H1 (cell line): Measurements from ENCODE around the gene ANK2. TPM values are rescaled to one million over a fixed set of nuclear protein-coding genes. Genes with fewer than 3 reads are reported as not detected.

Source experiments
- BRCA1 ChIP-seq: IDR thresholded peaks from 2 replicates; pipeline ENCODE4 v1.6.1; 2012; ENCODE audit warnings: low read depth, low read length, improper control_type of control experiment
- JUND ChIP-seq: IDR thresholded peaks from 2 replicates; pipeline ENCODE4 v1.6.1; 2011; ENCODE audit warnings: mild to moderate bottlenecking, improper control_type of control experiment, low read length
- SP4 ChIP-seq: IDR thresholded peaks from 2 replicates; pipeline ENCODE4 v1.6.1; 2012; ENCODE audit warnings: low read length, inconsistent platforms
- TAF7 ChIP-seq: optimal IDR thresholded peaks from 2 replicates; pipeline ENCODE3; 2011; ENCODE audit warnings: low read depth, mild to moderate bottlenecking, inconsistent platforms, low read length, moderate library complexity, borderline replicate concordance
- YY1 ChIP-seq: IDR thresholded peaks from 2 replicates; pipeline ENCODE4 v1.6.1; 2011; ENCODE audit warnings: low read depth, mild to moderate bottlenecking, low read length
- polyA plus RNA-seq, 7 experiments: library from polyadenylated mRNA; depleted of rRNA in 3 of 7; stranded (reverse) in 5 of 7; unstranded in 2 of 7; fragments of >200 nt in 5 of 7; fragments of 200-250 nt in 2 of 7; gene quantifications; 1 replicate in 5 of 7; 2 replicates in 1 of 7; 4 replicates in 1 of 7; pipeline versions ENCODE4 v1.2.1 to v1.2.3, GENCODE V29; 2011 to 2013; ENCODE audit warnings: missing spikeins in 2 of 7, mixed read lengths in 2 of 7
- total RNA-seq: library from RNA; stranded (reverse); fragmentation: NEBNext Ultra II Directional; extraction: Animal tissue kit (Norgen Biotek cat#: 25700); gene quantifications from 2 replicates; pipeline ENCODE4 v1.2.1, GENCODE V29; 2021

ANK2 gene
- total and polyA plus RNA-seq, 2 of the 8 experiments (the other 6 are each of a cell fraction or from before 2014, with no cell fraction given) = 14.2 to 35.1 TPM

- TF ChIP-seq JUND (no peak), SP4 (no peak), YY1 (no peak), BRCA1 (no peak), TAF7 (no peak)
Measured at GRCh38 chr4:113025416-113025815, 24.0 kb upstream of the ANK2 start (continued).
